ENCODE measurements around the gene OOSP1.
"Not testable (repeated sequence)": the region's sequence is repeated elsewhere in the genome, so short reads cannot be mapped to it uniquely, and the experiment has no call there.

The OOSP1 gene, protein sequence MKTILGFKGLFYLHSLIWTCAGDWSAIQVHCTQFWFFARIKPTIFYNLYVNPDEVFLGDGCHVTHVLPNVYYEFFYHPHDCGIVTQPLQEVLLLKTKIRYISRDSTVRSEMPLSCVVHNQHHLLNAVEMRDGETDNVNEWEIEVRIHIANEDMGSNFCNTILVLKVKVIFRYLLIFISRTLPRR

DNA sequence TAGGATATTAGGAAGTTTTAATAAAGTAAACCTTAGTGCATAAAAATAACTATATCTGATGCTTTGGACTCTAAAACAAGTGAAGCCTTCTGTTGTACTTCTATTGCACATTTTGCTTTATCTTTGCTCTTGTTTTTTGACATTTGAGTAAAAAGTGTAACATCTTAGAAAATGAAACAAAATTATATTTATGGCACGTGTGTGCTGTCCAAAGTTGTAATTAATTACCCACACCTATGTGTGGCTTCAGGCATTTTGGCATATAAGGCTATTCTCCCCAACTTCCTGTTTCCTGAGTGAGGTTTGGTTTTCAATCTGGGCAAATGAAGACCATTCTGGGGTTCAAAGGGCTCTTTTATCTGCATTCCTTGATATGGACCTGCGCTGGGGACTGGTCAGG lies at the start of gene OOSP1:
Gene OOSP1 (plus strand): TSS at position 301 of the 400 bp plus-strand sequence. CDS start 23 bp downstream, at position 324.
- no peak for DNase-seq (ENCODE audit: low spot score)

DNA sequence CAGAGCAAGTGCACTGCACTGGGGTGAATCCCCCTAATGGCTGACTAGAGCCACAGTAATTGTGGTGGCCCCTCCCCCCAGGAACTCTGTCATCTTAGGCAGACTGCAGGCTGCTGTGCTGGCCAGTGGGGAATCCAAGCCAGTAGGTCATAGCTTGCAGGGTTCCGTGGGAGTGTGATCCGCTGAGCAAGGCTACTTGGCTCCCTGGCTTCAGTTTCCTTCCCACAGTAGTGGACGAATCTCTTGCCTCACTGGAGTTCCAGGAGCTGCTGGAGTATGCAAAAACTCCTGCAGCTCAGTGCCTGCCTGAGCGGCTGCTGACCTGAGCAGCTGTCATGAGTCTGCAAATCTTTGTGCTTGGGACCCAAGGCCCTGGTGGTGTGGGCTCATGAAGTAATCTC lies 46.5 kb upstream of the OOSP1 start:
- no peak for DNase-seq (ENCODE audit: low spot score)

DNA sequence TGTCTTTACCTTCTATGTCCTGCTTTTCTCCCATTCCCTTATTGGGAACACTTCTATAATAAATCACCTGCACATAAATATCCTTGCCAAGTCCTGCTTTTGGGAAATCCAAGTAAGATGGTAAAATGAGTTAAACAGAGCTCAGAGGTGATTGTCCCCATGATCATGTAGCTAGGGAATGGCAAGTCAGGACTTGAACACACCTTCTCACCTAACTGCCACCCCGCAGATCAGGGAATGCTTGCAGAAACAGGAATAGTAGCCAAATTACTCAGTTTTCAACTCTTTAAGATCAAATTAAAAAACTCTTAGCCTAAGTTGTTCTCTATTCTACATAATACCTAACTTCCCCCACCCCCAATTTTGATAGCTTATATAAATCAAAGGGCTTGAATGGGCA lies 43.6 kb upstream of the OOSP1 start:
- DNase-seq (ENCODE audit: low spot score), result no peak

DNA sequence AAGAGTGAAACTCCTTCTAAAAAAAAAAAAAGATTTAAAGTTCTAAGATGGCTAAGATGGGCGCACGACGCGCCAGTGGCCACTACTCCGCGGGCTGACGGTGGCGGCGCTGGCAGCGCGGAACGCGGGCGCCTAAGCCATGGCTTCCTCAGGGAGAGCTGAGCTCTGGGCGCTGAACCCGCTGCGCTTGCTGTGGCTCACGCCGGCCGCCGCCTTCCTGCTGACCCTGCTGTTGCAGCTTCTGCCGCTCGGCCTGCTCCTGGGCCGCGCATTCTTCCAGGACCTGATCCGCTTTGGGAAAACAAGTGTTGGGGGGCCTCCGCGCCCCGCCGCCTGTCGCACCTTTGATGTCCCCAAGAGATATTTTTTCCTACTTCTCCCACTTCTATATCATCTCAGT lies 40.2 kb upstream of the OOSP1 start:
- DNase-seq (ENCODE audit: low spot score), result no peak

DNA sequence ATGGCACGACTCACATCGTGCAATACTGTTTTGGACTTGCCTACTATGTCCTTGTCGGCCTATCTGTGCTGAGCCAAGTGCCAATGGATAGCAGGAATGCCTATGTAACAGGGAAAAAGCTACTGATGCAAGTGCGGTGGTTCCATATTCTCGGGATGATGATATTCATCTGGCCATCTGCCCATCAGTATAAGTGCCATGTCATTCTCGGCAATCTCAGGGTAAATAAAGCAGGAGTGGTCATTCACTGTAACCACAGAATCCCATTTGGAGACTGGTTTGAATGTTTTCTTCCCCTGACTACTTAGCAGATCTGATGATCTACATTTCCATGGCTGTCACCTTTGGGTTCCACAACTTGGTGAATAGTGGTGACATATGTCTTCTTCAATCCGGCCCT lies 39.6 kb upstream of the OOSP1 start:
- no peak for DNase-seq (ENCODE audit: low spot score)

DNA sequence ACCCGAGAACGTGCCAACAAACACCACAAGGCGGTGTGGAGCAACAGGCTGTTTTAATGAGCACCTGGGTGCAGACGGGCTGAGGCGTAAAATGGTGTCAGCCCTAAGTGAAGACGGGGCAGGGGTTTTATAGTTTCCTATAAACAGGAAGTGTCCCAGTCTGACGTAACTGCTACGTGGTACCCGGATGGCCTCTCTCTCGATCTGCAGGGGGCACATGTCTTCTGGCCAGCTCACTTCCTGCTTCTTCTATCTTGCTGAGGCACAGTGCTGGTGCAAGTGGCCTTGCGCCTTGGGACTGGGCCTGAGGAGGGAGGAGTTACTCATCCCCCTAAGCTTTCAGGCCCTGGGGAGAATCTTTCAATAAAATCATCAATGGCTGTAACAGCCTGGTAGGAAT lies 38.7 kb upstream of the OOSP1 start:
- no peak for DNase-seq (ENCODE audit: low spot score)

DNA sequence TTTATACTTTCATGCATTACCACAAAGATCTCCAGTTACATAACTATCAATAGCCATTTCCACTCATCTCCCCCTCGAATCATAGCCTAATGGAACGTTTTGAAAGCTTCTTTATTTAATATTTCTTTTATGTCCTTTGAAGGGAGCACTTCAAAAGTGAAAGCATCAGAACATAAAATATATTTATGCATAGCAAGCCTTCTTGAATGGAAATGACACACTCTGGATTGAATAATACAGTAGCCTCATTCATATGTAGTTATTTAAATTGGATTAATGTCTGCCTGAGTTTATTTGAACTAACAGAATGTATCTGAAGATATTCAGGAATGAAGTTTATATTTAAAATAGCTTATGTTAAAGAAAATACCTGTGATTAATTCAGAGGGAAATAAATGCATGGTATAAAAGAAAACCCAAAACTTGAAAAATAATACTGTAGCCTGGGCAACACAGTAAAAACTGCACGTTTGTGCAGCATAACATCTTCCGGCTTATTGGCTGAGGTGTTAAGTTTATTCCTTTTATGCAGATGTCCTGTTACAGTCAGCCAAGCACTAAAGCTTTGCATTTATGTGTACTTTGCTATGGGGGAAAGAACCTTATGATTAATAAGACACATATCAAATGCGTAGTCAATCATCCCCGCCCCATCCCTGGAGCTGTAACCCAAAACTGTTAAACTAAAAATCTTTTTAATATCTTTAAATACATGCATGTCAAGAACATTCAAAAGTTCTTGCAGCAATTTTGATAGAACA lies 37.7 kb upstream of the OOSP1 start:
- DNase-seq (ENCODE audit: low spot score), result no peak

DNA sequence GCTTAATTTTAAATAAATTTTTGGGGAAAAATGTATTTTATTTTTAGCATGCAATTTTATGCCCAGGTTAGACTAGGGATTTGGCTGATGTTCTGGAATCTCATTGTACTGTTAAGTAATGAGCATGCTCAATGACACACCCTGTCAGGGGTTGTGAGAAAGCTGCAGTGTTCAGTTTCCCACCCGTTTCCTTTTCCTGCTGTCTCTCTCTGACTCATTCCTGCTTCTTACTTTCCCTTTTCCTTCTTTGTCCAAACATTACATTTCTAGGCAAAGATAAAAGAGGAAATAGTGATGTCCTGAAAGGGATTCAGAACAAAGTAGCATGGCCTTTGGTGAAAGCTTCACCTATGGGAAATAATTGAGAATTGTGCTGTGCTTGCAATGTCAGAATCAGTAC lies 36.9 kb upstream of the OOSP1 start:
- DNase-seq (ENCODE audit: low spot score), result peak; percentile 28

DNA sequence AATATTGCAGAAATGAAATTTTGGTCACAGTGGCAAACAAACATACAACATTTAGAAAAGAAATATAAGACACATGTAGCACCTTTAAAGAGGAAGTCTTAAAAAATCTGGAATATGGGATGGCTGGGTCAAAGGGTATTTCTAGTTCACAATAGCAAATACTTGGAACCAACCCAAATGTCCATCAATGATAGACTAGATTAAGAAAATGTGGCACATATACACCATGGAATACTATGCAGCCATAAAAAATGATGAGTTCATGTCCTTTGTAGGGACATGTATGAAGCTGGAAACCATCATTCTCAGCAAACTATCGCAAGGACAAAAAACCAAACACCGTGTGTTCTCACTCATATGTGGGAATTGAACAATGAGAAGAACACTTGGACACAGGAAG lies 34.7 kb upstream of the OOSP1 start:
- DNase-seq (ENCODE audit: low spot score), result not testable (repeated sequence)

DNA sequence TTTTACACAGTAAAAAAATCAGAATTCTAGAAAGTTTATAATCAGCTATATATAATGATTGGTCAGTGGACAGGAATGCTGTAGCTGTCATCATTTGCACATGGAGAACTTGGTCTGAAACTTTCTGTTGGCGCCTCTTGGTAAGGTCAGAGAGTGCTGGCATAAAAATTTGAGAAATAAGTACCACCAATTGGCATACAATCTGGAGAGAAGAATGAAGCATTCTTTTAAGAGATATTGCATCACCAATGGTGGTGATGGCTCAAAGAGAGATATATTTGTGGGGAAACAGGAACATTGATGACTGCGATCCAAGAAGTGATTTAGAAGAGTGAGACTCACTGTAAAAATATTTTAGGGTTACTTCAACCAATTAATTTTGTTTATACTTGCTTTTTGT lies 19.8 kb upstream of the OOSP1 start:
- DNase-seq (ENCODE audit: low spot score), result no peak

DNA sequence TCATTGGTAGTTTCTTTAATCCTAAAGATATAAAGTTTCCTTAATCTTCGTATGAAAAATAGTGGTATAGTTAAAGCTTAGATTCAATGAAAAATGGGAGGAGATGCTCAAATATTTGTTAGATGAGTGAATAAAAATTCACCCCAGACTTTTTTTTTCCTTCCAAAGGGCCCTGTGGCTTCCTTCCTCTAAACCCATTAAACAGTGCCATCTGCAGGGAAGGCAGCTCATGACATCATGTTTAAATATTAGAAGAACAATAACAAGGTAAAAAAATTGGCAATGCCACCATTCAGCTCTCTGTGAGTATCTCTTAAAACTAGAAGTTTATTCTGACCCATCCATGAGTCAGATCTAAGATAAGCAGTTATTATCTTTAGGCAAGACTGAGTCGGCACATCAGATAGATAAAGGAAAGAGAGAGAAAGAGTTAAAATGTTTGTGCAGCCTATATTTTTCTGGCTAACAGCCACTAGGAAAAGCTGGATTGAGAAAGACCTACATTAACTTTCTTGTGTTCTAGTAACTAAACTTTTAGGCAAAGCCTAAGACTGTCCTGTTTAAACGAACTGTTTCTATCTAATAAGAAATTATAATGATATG lies 19.1 kb upstream of the OOSP1 start:
- DNase-seq (ENCODE audit: low spot score), result peak; percentile 51

DNA sequence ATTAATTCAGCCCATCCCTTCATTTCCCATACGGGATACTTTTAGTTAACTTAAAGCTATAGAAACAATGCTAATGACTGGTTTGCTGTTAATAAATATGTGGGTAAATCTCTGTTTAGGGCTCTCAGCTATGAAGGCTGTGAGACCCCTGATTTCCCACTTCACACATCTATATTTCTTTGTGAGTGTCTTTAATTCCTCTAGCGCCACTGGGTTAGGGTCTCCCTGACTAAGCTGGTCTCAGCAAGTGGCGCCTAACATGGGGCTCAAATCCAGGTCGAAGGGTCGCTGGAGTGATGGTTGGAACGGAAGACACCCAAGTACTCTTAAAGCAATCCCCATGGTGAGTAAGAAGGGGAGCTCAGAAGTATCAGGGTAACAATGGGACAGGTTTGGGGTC lies 14.4 kb upstream of the OOSP1 start:
- DNase-seq (ENCODE audit: low spot score), result no peak

DNA sequence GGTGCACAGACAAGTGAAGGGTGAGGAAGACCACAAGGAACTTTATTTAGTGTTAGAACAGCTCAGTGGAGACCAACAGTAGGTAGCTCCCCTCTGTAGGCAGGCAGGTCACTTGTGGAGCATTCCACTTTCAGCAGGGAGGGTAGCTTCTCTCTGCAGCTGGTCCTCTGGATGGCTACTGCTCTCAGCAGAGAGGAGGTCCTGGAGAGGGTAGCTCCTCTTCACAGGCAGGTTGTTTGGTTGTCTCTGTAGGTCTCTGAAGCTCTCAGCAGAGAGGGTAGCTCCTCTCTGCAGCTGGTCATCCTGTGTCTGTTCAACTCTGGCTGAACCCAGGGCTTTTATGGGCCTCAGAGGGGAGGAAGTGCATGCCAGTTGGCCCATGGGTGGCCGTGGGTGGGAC lies 6.5 kb upstream of the OOSP1 start:
- no peak for DNase-seq (ENCODE audit: low spot score)

DNA sequence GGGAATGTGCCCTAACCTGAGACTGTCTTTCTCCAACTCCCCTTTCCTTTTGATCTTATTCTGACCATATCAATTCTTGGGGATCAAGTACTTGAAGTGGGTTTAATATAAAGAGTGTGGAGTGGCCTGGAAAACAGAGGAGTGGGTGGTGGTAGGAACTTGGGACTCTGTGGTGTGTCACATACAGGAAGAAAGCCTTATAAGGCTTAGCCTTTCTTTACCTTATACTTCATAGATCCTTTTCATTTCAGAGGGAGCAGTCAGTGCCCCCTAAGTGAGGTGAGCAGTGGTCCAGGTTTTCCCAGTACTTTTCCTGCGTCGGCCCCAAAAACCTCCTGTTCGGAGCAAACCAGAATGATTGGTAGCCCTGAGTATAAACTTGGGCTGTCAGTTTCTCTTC lies 486 bp downstream of the OOSP1 start:
- no peak for DNase-seq (ENCODE audit: low spot score)

DNA sequence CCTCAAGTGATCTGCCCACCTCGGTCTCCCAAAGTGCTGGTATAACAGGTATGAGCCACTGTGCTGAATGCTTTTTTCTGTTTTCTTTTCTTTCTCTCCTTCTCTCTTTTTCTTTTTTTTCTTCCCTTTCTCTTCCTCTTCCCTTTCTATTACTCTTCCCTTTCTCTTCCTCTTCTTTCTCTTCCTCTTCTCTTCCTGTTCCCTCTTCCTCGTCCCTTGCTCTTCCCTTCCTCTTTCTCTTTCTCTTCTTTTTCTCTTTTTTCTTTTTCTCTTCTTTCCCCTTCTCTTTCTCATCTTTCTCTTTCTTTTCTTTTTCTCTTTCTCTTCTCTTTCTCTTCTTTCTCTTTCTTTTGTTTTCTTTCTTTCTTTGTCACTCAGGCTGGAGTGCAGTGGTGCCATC lies 1.2 kb downstream of the OOSP1 start:
- DNase-seq (ENCODE audit: low spot score), result no peak

DNA sequence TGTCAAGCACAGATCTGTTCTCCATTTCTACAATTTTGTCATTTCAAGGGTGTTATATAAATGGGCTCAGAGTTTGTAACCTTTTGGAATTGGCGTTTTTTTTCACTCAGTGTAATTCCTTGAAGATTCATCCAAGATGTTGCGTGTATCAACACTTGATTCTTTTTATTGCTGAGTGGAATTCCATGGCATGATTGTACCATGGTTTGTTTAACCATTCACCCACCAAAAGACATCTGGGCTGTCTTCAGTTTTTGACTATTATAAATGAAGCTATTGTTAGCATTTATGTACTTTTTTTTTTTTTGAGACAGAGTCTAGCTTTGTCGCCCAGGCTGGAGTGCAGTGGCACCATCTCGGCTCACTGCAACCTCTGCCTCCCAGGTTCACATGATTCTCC lies 2.9 kb downstream of the OOSP1 start:
- no peak for DNase-seq (ENCODE audit: low spot score)

DNA sequence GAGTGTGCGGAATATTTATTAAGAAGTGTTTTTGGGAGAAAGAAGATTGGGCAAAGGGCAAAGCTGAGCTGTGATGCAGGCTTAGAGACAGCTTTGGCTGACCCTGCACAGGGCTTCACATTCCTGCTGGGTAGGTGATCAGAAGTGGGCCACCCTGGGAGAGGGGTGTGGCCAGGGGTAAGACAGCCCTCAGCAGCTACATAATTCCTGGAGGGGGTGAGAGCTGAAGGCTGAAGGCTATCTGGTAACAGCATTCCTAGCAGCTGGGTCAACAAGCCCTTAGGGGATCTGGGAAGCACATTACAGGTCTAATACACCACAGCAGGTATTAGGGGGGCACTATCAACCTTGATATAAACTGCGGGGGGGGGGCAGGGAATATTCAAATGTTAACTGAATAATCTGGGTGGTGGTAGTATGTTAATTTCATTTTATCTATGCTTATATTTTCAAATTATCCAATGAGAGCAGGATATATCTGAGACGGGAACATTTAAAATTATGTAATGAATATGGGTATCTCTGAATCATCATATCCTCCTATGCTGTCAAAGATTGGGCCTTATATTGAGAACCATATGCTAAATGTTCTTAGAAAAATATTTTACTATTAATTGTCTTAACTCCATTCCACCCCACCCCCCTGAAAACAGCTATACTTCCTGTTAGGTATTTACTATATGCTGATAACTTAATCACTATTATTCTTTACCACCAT lies 5.9 kb downstream of the OOSP1 start:
- no peak for DNase-seq (ENCODE audit: low spot score)

DNA sequence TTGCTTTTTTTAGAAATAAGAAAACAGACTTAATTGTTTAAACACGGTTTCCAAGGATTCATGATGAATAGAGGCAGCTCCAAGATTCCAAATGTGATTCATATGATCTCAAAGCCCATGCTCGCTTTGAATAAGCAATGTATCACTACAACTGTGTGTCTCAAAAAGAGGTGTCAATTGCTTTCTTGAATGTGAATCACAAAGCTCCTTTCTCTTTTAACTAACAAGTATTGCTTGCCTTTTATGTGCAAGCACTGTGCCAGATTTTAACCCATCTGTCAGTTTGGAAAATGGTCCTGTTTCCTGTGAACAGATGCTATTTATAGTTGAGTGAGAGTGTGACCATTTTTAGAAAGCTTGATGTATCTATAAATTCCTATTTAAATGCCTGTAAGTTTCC lies 6.5 kb downstream of the OOSP1 start:
- no peak for DNase-seq (ENCODE audit: low spot score)

DNA sequence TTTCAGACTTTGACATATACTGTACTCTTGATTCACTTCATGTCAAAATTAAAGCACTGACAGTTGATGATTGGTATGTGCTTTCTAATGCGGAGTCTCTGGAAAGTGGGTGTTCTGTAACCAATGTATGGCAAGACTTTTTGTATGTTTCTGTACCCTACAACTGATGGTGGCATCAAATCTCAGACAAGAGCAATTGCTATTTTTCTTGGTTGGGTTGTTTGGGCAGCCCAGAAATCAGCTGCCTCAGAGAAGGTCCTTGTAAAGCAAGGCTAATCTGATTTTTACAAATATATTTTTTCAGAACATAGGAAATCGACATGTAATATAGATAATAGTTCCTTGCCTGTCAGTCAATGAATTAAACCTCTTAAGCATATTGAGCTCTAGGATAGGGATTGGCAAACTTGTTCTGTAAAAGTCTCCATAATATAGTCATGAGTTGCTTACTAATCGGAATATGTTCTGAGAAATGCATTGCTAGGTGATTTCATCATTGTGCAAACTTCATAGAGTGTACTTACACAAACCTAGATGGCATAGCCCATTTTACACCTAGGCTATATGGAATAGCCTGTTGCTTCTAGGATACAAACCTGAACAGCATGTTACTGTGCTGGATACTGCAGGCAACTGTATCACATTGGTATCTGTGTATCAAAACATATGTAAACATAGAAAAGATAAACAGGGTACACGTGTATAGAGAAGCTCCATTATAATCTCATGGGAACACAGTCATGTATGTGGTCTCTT lies 15.4 kb downstream of the OOSP1 start:
- no peak for DNase-seq (ENCODE audit: low spot score)

DNA sequence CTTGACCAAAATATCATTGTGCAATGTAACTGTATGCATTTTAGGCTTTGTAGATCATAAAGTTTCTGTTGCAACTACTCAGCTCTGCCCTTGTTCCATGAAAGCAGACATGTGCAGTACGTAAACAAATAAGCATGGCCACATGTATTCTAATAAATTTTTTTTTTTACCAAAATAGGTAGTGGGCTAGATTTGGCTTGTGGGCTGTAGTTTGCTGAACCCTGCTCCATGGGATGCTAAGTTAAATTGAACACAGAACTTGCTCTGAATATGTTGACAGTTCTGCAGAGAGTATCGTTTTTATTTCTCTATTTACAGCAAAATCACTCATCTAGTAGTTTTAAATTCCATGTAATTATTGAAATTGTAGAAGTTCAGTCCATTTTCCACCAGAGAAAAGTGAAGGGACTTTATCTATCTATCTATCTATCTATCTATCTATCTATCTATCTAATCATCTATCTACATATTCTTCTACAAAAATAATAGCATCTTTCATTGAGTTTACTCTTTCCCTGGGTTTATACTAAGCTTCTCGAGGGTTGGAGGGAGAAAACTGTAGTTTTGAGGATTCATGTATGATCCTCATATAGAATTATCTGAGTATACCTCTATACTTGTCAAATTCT lies 16.1 kb downstream of the OOSP1 start:
- no peak for DNase-seq (ENCODE audit: low spot score)

DNA sequence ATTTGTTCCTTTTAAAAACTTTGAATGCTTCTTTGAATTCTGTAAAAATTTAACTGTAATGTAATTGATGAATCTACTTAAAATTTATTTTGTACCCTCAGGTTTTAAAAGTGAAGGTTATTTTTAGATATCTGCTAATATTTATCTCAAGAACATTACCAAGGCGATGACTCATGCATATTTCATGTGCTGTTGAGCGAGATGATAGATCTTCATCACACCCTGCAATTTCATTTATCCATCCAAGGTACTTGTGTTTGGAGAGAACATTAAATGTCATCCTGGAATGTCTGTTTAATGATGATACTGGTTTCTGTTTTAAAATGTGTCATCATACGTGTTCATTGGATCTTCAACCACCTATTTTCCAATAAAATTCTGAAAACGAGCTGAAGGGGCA lies 18.9 kb downstream of the OOSP1 start:
- DNase-seq (ENCODE audit: low spot score), result no peak
